SK-N-MC (cell line): ENCODE results near the gene ATXN3L.

ENCODE experiments used
- EZH2 ChIP-seq: fragments of 200-600 bp; sonication (generic); IDR thresholded peaks from one replicate; pipeline ENCODE4 v1.6.1; 2017; ENCODE audit warnings: antibody characterized with exemption
- FOXP2 ChIP-seq: optimal IDR thresholded peaks from 2 replicates; pipeline ENCODE3; 2011; ENCODE audit warnings: mild to moderate bottlenecking, moderate library complexity; ENCODE audit not compliant: insufficient read depth; ENCODE audit errors: extremely low read length, control extremely low read depth
- POLR2AphosphoS5 ChIP-seq: IDR thresholded peaks from 2 replicates; pipeline ENCODE4 v1.6.1; 2012; ENCODE audit warnings: mild to moderate bottlenecking, low read depth, low read length, borderline replicate concordance

DNA sequence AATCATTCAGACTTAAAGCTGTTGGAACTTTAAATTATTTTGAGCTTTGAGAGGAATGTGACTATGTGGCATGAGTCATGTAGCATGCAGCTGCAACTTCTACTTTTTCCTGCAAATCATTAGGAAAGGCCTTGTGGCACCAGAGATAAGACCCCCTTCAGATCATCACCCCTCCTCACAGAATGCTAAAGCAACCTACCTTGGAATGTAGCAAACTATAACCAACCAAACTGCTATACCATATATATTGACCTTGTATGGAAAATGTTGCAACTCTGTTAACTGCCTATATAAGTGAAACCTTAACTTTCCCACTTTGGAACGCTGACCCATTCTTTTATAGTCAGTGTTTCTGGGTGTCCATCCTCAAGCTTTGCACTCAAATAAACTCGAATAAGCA, 32.0 kb downstream of the ATXN3L start:
- TF ChIP-seq POLR2AphosphoS5 (no peak), EZH2 (no peak), FOXP2 (no peak)
